ENCODE measurements around the gene ACSF3. TPM values are rescaled to one million over a fixed set of nuclear protein-coding genes. Genes with fewer than 3 reads are reported as not detected.

Gene ACSF3
- polyA plus RNA-seq, 1 donor from 2014 or later: 20.8 TPM

GRCh38 chr16:89170346-89171215, 76.9 kb downstream of the ACSF3 start:
- Histone ChIP-seq H3F3A (ENCODE audit: insufficient read depth, low read length, poor library complexity, severe bottlenecking) (no peaks in the 10 kb centered on the region), H2AFZ (ENCODE audit: low read depth, low read length) (no peak overlapping the region), H3K27ac (ENCODE audit: low read length) (no peak overlapping the region), H3K9ac (ENCODE audit: low read length) (peak overlapping the region; percentile 23), H3K79me2 (replicated peaks; ENCODE audit: insufficient read depth, low read length) (no peaks in the 10 kb centered on the region), H3K9me2 (ENCODE audit: insufficient read depth, low read length) (no peaks in the 10 kb centered on the region), H3K36me3 (ENCODE audit: insufficient read depth, low read length) (no peaks in the 10 kb centered on the region), H3K4me3 (ENCODE audit: low read length) (peak overlapping the region; percentile 59), H3K4me2 (ENCODE audit: low read length) (peak overlapping the region; percentile 14), H4K20me1 (ENCODE audit: insufficient read depth) (no peaks in the 10 kb centered on the region), H3K9me3 (ENCODE audit: low read length) (no peaks in the 10 kb centered on the region), H3K27me3 (ENCODE audit: insufficient read depth, low read depth, low read length) (peaks cover 12% of the 10 kb centered on the region)
- TF ChIP-seq, protein P1, sequence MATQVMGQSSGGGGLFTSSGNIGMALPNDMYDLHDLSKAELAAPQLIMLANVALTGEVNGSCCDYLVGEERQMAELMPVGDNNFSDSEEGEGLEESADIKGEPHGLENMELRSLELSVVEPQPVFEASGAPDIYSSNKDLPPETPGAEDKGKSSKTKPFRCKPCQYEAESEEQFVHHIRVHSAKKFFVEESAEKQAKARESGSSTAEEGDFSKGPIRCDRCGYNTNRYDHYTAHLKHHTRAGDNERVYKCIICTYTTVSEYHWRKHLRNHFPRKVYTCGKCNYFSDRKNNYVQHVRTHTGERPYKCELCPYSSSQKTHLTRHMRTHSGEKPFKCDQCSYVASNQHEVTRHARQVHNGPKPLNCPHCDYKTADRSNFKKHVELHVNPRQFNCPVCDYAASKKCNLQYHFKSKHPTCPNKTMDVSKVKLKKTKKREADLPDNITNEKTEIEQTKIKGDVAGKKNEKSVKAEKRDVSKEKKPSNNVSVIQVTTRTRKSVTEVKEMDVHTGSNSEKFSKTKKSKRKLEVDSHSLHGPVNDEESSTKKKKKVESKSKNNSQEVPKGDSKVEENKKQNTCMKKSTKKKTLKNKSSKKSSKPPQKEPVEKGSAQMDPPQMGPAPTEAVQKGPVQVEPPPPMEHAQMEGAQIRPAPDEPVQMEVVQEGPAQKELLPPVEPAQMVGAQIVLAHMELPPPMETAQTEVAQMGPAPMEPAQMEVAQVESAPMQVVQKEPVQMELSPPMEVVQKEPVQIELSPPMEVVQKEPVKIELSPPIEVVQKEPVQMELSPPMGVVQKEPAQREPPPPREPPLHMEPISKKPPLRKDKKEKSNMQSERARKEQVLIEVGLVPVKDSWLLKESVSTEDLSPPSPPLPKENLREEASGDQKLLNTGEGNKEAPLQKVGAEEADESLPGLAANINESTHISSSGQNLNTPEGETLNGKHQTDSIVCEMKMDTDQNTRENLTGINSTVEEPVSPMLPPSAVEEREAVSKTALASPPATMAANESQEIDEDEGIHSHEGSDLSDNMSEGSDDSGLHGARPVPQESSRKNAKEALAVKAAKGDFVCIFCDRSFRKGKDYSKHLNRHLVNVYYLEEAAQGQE (IDR thresholded peaks at IDR 0.05; ENCODE audit: borderline replicate concordance): no peak
- TF ChIP-seq MXI1 (conservative IDR thresholded peaks at IDR 0.05; ENCODE audit: poor library complexity, severe bottlenecking): peak; percentile 14
- TF ChIP-seq, protein P2, sequence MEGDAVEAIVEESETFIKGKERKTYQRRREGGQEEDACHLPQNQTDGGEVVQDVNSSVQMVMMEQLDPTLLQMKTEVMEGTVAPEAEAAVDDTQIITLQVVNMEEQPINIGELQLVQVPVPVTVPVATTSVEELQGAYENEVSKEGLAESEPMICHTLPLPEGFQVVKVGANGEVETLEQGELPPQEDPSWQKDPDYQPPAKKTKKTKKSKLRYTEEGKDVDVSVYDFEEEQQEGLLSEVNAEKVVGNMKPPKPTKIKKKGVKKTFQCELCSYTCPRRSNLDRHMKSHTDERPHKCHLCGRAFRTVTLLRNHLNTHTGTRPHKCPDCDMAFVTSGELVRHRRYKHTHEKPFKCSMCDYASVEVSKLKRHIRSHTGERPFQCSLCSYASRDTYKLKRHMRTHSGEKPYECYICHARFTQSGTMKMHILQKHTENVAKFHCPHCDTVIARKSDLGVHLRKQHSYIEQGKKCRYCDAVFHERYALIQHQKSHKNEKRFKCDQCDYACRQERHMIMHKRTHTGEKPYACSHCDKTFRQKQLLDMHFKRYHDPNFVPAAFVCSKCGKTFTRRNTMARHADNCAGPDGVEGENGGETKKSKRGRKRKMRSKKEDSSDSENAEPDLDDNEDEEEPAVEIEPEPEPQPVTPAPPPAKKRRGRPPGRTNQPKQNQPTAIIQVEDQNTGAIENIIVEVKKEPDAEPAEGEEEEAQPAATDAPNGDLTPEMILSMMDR (IDR thresholded peaks at IDR 0.05; ENCODE audit: poor library complexity, severe bottlenecking): peak; percentile 6

GRCh38 chr16:89171216-89172170, 77.8 kb downstream of the ACSF3 start, which contains the start of gene CDH15:
TSS of gene CDH15 (plus strand) at chr16:89171748. CDS start at chr16:89171832, 84 bp downstream.
- no peak for TF ChIP-seq POLR2AphosphoS5 (IDR thresholded peaks at IDR 0.05)
- TF ChIP-seq RAD21 (conservative IDR thresholded peaks at IDR 0.05): no peak
- no peak for TF ChIP-seq SMC3 (conservative IDR thresholded peaks at IDR 0.05; ENCODE audit: poor library complexity)
- TF ChIP-seq, protein P2 (IDR thresholded peaks at IDR 0.05; ENCODE audit: poor library complexity, severe bottlenecking): no peak
- no peak for TF ChIP-seq MXI1 (conservative IDR thresholded peaks at IDR 0.05; ENCODE audit: poor library complexity, severe bottlenecking)
- no peak for TF ChIP-seq TAF1 (IDR thresholded peaks at IDR 0.05; ENCODE audit: low read depth)
- TF ChIP-seq EP300 (conservative IDR thresholded peaks at IDR 0.05; ENCODE audit: poor library complexity, severe bottlenecking): no peak
- TF ChIP-seq, protein P1 (IDR thresholded peaks at IDR 0.05; ENCODE audit: borderline replicate concordance): no peak
- TF ChIP-seq EZH2 (IDR thresholded peaks at IDR 0.05; ENCODE audit: borderline replicate concordance, insufficient read depth, low read length, poor library complexity, severe bottlenecking): no peak
- Histone ChIP-seq H3K9ac (ENCODE audit: low read length) (peak within 1 kb of the TSS; percentile 23), H3K4me3 (ENCODE audit: low read length) (peak within 1 kb of the TSS; percentile 59)

More at GRCh38 chr16:89171216-89172170, 77.8 kb downstream of the ACSF3 start, which contains the start of gene CDH15:
- H3K27ac ChIP-seq (ENCODE audit: low read length): no peak within 1 kb of the TSS
- H3F3A ChIP-seq (ENCODE audit: insufficient read depth, low read length, poor library complexity, severe bottlenecking): no peaks in the 10 kb centered on the region
- peaks cover 12% of the 10 kb centered on the region for H3K27me3 ChIP-seq (ENCODE audit: insufficient read depth, low read depth, low read length)
- peak within 1 kb of the TSS; percentile 14 for H3K4me2 ChIP-seq (ENCODE audit: low read length)
- no peaks in the 10 kb centered on the region for H3K9me3 ChIP-seq (ENCODE audit: low read length)
- H4K20me1 ChIP-seq (ENCODE audit: insufficient read depth): no peaks in the 10 kb centered on the region
- H3K79me2 ChIP-seq (replicated peaks; ENCODE audit: insufficient read depth, low read length): no peaks in the 10 kb centered on the region
- no peaks in the 10 kb centered on the region for H3K36me3 ChIP-seq (ENCODE audit: insufficient read depth, low read length)
- H3K9me2 ChIP-seq (ENCODE audit: insufficient read depth, low read length): no peaks in the 10 kb centered on the region
- no peak within 1 kb of the TSS for H2AFZ ChIP-seq (ENCODE audit: low read depth, low read length)

Measured in neural cell (in vitro differentiated cells).